Neural progenitor cell (in vitro differentiated cells): ENCODE data around the gene LRRC59. TPM values are rescaled to one million over a fixed set of nuclear protein-coding genes. Genes with fewer than 3 reads are reported as not detected.

Experiments used
- DNase-seq: peaks from one replicate; pipeline ENCODE4 v3.0.0-alpha.2; 2016; ENCODE audit warnings: low spot score
- H2AFZ ChIP-seq: fragments of 200-600 bp; sonication (generic); replicated peaks from 2 replicates; pipeline ENCODE4 v1.6.1; 2016; ENCODE audit warnings: antibody characterized with exemption
- H3F3A ChIP-seq: fragments of 200-600 bp; sonication (generic); 2 replicates; pipeline ENCODE4 v1.6.1; 2016; ENCODE audit warnings: antibody characterized with exemption, low read depth
- H3K27ac ChIP-seq: fragments of 200-600 bp; sonication (generic); 2 replicates; pipeline ENCODE4 v1.5.1; 2016; ENCODE audit warnings: mild to moderate bottlenecking
- H3K27me3 ChIP-seq: fragments of 200-600 bp; sonication (generic); 2 replicates; pipeline ENCODE4 v1.6.1; 2016; ENCODE audit warnings: mild to moderate bottlenecking, moderate library complexity
- H3K36me3 ChIP-seq: fragments of 200-600 bp; sonication (generic); 2 replicates; pipeline ENCODE4 v1.5.1; 2016
- H3K4me1 ChIP-seq: fragments of 200-600 bp; sonication (generic); 2 replicates; pipeline ENCODE4 v1.6.1; 2016; ENCODE audit warnings: mixed run types
- H3K4me2 ChIP-seq: fragments of 200-600 bp; sonication (generic); 2 replicates; pipeline ENCODE4 v1.6.1; 2016
- H3K4me3 ChIP-seq: fragments of 200-600 bp; sonication (generic); 2 replicates; pipeline ENCODE4 v1.5.1; 2016
- H3K79me2 ChIP-seq: fragments of 200-600 bp; sonication (generic); 2 replicates; pipeline ENCODE4 v1.6.1; 2016; ENCODE audit warnings: low read depth
- H3K9ac ChIP-seq: fragments of 200-600 bp; sonication (generic); 2 replicates; pipeline ENCODE4 v1.6.1; 2016
- H3K9me3 ChIP-seq: fragments of 200-600 bp; sonication (generic); 2 replicates; pipeline ENCODE4 v1.5.1; 2016; ENCODE audit warnings: low read depth
- H4K20me1 ChIP-seq: fragments of 200-600 bp; sonication (generic); 2 replicates; pipeline ENCODE4 v1.6.1; 2016; ENCODE audit warnings: low read depth
- H3K27ac Mint-ChIP-seq: 3 replicates; pipeline ENCODE4 v1.8.0; 2021; ENCODE audit warnings: mixed read lengths
- H3K27me3 Mint-ChIP-seq: 2 replicates; pipeline ENCODE4 v1.8.0; 2022; ENCODE audit warnings: low read depth, mild to moderate bottlenecking, inconsistent platforms, moderate library complexity, mixed read lengths; ENCODE audit not compliant: insufficient read depth
- H3K36me3 Mint-ChIP-seq: 3 replicates; pipeline ENCODE4 v1.8.0; 2021; ENCODE audit warnings: mixed read lengths
- H3K4me1 Mint-ChIP-seq: 3 replicates; pipeline ENCODE4 v1.8.0; 2021; ENCODE audit warnings: mixed read lengths
- H3K4me3 Mint-ChIP-seq: 3 replicates; pipeline ENCODE4 v1.8.0; 2021; ENCODE audit warnings: mild to moderate bottlenecking, moderate library complexity, mixed read lengths
- H3K9me3 Mint-ChIP-seq: 3 replicates; pipeline ENCODE4 v1.8.0; 2020; ENCODE audit warnings: mixed read lengths
- EZH2 ChIP-seq: fragments of 200-600 bp; sonication (generic); IDR thresholded peaks from 2 replicates; pipeline ENCODE4 v1.6.1; 2017; ENCODE audit warnings: antibody characterized with exemption, mild to moderate bottlenecking, moderate library complexity
- EZH2phosphoT487 ChIP-seq: fragments of 200-600 bp; sonication (generic); IDR thresholded peaks from 2 replicates; pipeline ENCODE4 v1.6.1; 2017; ENCODE audit warnings: antibody characterized with exemption
- total RNA-seq: library from RNA; depleted of rRNA; stranded (reverse); fragments of >200 nt; gene quantifications from 2 replicates; pipeline ENCODE4 v1.2.3, GENCODE V29; 2015; ENCODE audit warnings: low replicate concordance
- TF ChIP-seq, protein P1 (sequence below): fragments of 200-600 bp; sonication (generic); IDR thresholded peaks from 2 replicates; pipeline ENCODE4 v1.5.1; 2017; ENCODE audit warnings: antibody characterized with exemption, mild to moderate bottlenecking

The LRRC59 gene
- total RNA-seq, 1 donor from 2014 or later: 57.0 TPM

DNA sequence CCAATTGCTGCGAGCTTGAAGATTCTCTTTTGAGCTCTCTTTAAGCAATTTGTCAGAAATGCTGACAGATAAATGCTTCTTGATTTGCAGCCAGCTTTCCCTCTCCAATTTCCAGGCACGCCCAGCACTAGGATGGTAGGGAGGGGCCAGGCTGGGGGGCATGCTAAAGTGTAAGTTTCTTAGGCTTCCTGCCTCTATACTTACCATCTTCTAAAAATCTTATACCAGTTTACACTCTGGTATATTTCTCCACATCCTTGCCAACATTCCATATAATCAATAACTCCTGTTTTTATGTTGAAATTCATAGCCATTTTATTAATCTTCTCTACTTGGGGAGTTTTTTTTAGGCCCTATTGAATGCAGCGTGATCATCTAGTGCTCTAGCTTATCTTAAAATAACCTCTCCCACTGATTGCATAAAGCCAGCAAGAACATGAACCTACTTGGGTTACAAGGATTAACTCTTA, 46.2 kb upstream of the LRRC59 start:
- H3K27ac Mint-ChIP-seq: no peak overlapping the region
- Histone ChIP-seq H3K27ac (no peak overlapping the region), H3K4me2 (no peak overlapping the region)

DNA sequence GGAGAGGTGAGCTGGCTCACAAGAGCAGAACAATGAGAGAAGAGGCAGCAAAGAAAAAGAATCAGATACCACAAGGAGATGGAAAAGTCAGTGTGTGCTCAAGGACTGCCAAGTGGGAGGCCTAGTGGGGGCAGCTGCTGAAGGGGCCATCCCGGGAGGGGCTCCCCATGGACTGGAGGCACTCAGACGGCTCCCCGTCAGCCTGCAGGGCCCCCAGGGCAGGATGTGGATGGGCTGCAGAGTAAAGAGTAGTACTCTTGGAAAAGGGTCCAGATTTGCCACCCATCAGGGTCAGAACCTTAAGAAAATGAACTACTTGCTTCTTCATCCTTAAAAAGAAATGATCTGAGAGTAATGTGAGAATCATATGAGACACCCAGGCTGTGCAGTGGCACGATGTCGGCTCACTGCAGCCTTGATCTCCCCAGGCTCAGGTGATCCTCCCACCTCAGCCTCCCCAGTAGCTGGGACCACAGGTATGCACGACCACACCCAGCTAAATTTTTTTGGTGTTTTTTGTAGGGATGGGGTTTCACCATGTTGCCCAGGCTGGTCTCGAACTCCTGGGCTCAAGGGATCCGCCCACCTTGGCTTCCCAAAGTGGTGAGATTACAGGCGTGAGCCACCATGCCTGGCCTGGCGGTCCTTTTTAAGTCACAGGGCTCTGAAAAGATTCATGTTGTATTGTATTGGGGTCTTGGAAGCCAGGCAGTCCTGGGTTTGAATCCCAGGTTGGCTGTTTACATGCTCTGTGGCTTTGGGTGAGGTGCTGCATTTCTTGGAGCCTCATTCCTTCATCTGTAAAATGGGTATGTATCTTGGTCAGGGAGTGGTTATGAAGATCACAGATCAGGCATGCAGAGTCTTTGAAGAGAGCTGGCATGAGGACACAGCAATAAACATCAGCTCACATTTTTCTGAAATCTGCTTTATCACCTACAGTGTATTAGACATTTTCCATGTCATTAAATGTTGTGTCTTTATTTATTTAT, 43.8 kb upstream of the LRRC59 start:
- Histone ChIP-seq H3K4me2 (no peak overlapping the region), H3K36me3 (no peaks in the 10 kb centered on the region), H3F3A (no peaks in the 10 kb centered on the region), H3K9ac (no peak overlapping the region), H4K20me1 (no peaks in the 10 kb centered on the region), H3K4me1 (no peaks in the 10 kb centered on the region), H3K9me3 (no peaks in the 10 kb centered on the region), H3K27me3 (no peaks in the 10 kb centered on the region), H3K27ac (no peak overlapping the region), H2AFZ (no peak overlapping the region), H3K79me2 (no peaks in the 10 kb centered on the region), H3K4me3 (no peak overlapping the region)
- peaks cover 2% of the 10 kb centered on the region for H3K36me3 Mint-ChIP-seq
- no peaks in the 10 kb centered on the region for H3K9me3 Mint-ChIP-seq
- H3K4me3 Mint-ChIP-seq: no peak overlapping the region
- H3K4me1 Mint-ChIP-seq: peaks cover 2% of the 10 kb centered on the region
- TF ChIP-seq EZH2phosphoT487: no peak
- TF ChIP-seq, protein P1, sequence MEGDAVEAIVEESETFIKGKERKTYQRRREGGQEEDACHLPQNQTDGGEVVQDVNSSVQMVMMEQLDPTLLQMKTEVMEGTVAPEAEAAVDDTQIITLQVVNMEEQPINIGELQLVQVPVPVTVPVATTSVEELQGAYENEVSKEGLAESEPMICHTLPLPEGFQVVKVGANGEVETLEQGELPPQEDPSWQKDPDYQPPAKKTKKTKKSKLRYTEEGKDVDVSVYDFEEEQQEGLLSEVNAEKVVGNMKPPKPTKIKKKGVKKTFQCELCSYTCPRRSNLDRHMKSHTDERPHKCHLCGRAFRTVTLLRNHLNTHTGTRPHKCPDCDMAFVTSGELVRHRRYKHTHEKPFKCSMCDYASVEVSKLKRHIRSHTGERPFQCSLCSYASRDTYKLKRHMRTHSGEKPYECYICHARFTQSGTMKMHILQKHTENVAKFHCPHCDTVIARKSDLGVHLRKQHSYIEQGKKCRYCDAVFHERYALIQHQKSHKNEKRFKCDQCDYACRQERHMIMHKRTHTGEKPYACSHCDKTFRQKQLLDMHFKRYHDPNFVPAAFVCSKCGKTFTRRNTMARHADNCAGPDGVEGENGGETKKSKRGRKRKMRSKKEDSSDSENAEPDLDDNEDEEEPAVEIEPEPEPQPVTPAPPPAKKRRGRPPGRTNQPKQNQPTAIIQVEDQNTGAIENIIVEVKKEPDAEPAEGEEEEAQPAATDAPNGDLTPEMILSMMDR: no peak
- TF ChIP-seq EZH2: no peak
- H3K27ac Mint-ChIP-seq: peak overlapping the region; percentile 88
- DNase-seq: no peak
- H3K27me3 Mint-ChIP-seq: no peaks in the 10 kb centered on the region

More for the DNA sequence above, 46.2 kb upstream of the LRRC59 start:
- Histone ChIP-seq H3K4me3 (no peak overlapping the region), H3K27me3 (no peaks in the 10 kb centered on the region), H2AFZ (no peak overlapping the region), H3K9ac (no peak overlapping the region), H4K20me1 (no peaks in the 10 kb centered on the region), H3K79me2 (no peaks in the 10 kb centered on the region), H3K4me1 (no peaks in the 10 kb centered on the region), H3F3A (no peaks in the 10 kb centered on the region), H3K36me3 (no peaks in the 10 kb centered on the region), H3K9me3 (no peaks in the 10 kb centered on the region)
- no peak for DNase-seq
- H3K27me3 Mint-ChIP-seq: no peaks in the 10 kb centered on the region
- H3K4me3 Mint-ChIP-seq: no peak overlapping the region
- H3K36me3 Mint-ChIP-seq: no peaks in the 10 kb centered on the region
- H3K9me3 Mint-ChIP-seq: no peaks in the 10 kb centered on the region
- TF ChIP-seq, protein P1: no peak
- TF ChIP-seq EZH2 (no peak), EZH2phosphoT487 (no peak)
- H3K4me1 Mint-ChIP-seq: peaks cover 2% of the 10 kb centered on the region

DNA sequence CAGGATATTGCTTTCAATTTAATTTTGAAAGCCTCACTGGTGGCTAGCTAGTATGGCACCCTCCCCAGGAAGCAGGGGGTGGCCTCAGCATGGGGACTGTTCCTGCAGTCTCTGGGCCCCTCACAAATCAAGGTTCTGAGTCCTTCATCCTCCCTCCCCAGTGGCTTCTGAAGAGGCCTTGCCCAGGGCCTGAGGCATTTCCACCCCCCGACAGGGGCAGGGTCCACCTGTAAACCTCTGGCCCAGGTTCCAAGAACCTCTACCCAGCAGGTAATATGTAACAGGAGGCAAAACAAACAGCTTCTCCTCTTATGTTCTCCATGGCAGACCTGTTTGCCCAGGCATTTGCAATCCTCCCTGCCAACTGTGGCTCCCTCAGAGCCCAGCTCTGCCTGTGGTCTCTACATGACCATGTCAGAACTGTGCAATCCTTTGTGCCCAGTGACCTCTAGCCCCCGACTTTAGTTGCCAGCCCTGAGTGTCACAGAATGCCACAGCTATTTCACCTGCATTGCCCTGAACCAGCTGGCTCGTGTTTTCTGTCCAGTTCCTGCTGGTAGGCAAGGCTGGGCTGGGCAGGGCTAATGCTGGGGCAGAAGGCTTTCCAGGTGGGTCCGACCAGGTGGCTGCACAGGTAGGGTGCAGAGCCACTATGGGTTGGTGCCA, 43.0 kb upstream of the LRRC59 start:
- no peak overlapping the region for H3K4me3 ChIP-seq
- H3K27me3 Mint-ChIP-seq: no peaks in the 10 kb centered on the region
- H3K36me3 Mint-ChIP-seq: peaks cover 2% of the 10 kb centered on the region
- H4K20me1 ChIP-seq: no peaks in the 10 kb centered on the region
- no peaks in the 10 kb centered on the region for H3K27me3 ChIP-seq
- no peaks in the 10 kb centered on the region for H3K4me1 ChIP-seq
- H3K9me3 Mint-ChIP-seq: no peaks in the 10 kb centered on the region
- peak overlapping the region; percentile 88 for H3K27ac Mint-ChIP-seq
- no peak overlapping the region for H2AFZ ChIP-seq
- no peak overlapping the region for H3K9ac ChIP-seq
- no peak for DNase-seq
- no peaks in the 10 kb centered on the region for H3K79me2 ChIP-seq
- H3K27ac ChIP-seq: no peak overlapping the region
- TF ChIP-seq EZH2: no peak
- TF ChIP-seq, protein P1: no peak
- TF ChIP-seq EZH2phosphoT487: no peak
- no peak overlapping the region for H3K4me2 ChIP-seq
- no peaks in the 10 kb centered on the region for H3K36me3 ChIP-seq
- no peak overlapping the region for H3K4me3 Mint-ChIP-seq
- H3F3A ChIP-seq: no peaks in the 10 kb centered on the region
- H3K4me1 Mint-ChIP-seq: peaks cover 2% of the 10 kb centered on the region
- no peaks in the 10 kb centered on the region for H3K9me3 ChIP-seq
